ENCODE measurements around the gene KIF5C.

Gene KIF5C

GRCh38 chr2:148993351-148993750 is 118.3 kb downstream of the KIF5C start:
- no peak for DNase-seq (ENCODE audit: low spot score)

GRCh38 chr2:148994341-148994740 is 119.3 kb downstream of the KIF5C start:
- DNase-seq (ENCODE audit: low spot score), result no peak

More at GRCh38 chr2:148993351-148993750, 118.3 kb downstream of the KIF5C start:
- TF ChIP-seq CTCF (IDR thresholded peaks at IDR 0.05; ENCODE audit: extremely low read depth, missing control alignments), result no peak

GRCh38 chr2:148996805-148997204 is 121.8 kb downstream of the KIF5C start:
- TF ChIP-seq CTCF (IDR thresholded peaks at IDR 0.05; ENCODE audit: extremely low read depth, missing control alignments), result no peak
- no peak for DNase-seq (ENCODE audit: low spot score)

More at GRCh38 chr2:148994341-148994740, 119.3 kb downstream of the KIF5C start:
- TF ChIP-seq CTCF (IDR thresholded peaks at IDR 0.05; ENCODE audit: extremely low read depth, missing control alignments), result no peak

- no peak for TF ChIP-seq CTCF (IDR thresholded peaks at IDR 0.05; ENCODE audit: extremely low read depth, missing control alignments)
- no peak for DNase-seq (ENCODE audit: low spot score)
Observed at GRCh38 chr2:148998165-148998830, 123.3 kb downstream of the KIF5C start.

GRCh38 chr2:148998831-148999200 is 123.8 kb downstream of the KIF5C start:
- no peak for TF ChIP-seq CTCF (IDR thresholded peaks at IDR 0.05; ENCODE audit: extremely low read depth, missing control alignments)
- DNase-seq (ENCODE audit: low spot score), result no peak

- TF ChIP-seq CTCF (IDR thresholded peaks at IDR 0.05; ENCODE audit: extremely low read depth, missing control alignments), result no peak
- no peak for DNase-seq (ENCODE audit: low spot score)
Observed at GRCh38 chr2:148999451-148999921, 124.5 kb downstream of the KIF5C start.

GRCh38 chr2:149000158-149000938 is 125.3 kb downstream of the KIF5C start:
- DNase-seq (ENCODE audit: low spot score), result no peak
- no peak for TF ChIP-seq CTCF (IDR thresholded peaks at IDR 0.05; ENCODE audit: extremely low read depth, missing control alignments)

Measured in GM20000 (cell line).